GM21529 (cell line): ENCODE data around the gene TP53BP1.

Source experiments
- ATAC-seq: cut with Tn5 transposase; IDR thresholded peaks from one replicate; pipeline ENCODE4 v1.9.1; 2021; ENCODE audit not compliant: unreplicated experiment

TP53BP1 gene

GRCh38 chr15:43488790-43489189, 4.2 kb downstream of the TP53BP1 start:
- no peak for ATAC-seq

- ATAC-seq: no peak
Measured at GRCh38 chr15:43487271-43487895, 5.6 kb downstream of the TP53BP1 start.

GRCh38 chr15:43484455-43484854, 8.5 kb downstream of the TP53BP1 start:
- no peak for ATAC-seq

DNA sequence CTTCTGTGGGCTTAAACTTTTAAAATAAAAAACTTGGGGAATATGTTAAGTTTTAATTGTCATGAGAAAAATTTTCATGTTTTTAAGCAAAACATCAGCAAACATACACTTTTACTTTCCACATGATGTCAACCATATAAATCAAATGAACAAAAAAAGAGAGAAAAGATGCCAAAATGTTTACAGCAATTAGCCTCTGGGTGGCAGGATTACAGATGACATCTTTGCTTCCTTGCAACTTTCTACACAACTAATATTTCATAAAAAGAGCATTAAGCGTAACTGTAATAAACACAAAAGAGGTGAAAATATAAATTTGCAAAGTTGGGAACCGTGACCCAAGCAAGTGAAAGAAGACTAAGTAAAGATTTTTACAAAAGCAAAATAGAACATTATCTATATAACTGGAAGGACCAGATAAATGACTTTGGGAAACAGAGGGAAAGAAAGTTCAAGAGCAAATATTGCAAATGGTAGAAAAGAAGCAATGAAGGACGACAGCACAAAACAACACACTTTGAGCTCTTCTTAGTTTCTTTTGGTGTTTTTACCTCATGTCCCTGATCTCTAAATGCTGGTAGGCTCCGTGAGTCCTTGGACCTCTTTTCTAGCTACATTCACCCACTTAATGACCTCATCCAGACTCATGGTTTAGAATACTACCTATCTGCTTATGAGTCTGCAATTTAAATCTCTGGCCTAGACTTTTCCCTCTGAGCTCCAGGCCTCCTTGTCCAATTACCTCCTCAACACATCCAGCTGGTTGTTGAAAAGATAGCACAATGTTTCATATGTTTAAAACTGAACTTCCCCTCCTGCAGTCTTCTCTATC, 9.4 kb downstream of the TP53BP1 start:
- ATAC-seq: no peak

GRCh38 chr15:43473885-43474284, 19.1 kb downstream of the TP53BP1 start:
- no peak for ATAC-seq

DNA sequence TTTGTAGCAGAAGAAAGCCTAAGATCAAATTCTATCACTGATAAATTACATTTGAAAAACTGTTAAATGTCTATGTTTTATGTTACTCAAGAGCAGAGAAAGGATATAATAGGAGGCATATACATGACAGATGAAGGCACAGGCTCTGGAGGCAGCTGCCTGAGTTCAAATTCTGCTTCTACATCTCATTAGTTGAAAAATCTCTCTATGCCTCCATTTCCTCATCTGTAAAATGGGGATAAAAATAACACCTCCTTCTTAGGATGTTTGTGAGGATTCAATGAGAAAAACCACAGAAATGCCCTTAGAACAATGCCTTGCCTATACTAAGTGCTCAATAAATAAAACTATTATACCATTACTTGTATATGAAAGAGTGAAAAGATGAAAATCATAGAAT, 21.0 kb downstream of the TP53BP1 start:
- no peak for ATAC-seq

GRCh38 chr15:43469867-43470266, 23.1 kb downstream of the TP53BP1 start:
- no peak for ATAC-seq

- ATAC-seq: no peak
Measured at GRCh38 chr15:43465100-43465499, 27.9 kb downstream of the TP53BP1 start.

- ATAC-seq: no peak
Measured at GRCh38 chr15:43463998-43464397, 29.0 kb downstream of the TP53BP1 start.

- ATAC-seq: no peak
Measured at GRCh38 chr15:43463507-43463906, 29.4 kb downstream of the TP53BP1 start.

DNA sequence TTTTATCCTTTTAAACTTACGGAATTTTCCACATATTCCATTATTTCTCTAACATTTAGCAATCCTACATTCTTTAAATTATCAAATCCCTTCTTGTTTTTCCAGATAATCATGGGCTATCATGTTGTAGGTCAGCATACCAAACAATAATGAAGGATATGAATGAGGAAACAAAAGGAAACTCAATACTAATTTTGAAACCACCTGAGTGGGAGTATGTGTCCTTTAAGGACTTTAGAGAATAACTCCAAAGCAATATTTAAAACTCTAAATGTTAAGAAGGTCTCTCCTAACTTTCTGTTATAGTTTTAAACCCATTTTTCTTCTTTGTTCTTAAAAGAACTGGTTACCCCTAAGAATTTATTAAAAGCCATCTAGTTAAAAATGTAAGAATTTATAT, 43.0 kb downstream of the TP53BP1 start:
- no peak for ATAC-seq

- ATAC-seq: no peak
Measured at GRCh38 chr15:43446344-43446743, 46.6 kb downstream of the TP53BP1 start.

DNA sequence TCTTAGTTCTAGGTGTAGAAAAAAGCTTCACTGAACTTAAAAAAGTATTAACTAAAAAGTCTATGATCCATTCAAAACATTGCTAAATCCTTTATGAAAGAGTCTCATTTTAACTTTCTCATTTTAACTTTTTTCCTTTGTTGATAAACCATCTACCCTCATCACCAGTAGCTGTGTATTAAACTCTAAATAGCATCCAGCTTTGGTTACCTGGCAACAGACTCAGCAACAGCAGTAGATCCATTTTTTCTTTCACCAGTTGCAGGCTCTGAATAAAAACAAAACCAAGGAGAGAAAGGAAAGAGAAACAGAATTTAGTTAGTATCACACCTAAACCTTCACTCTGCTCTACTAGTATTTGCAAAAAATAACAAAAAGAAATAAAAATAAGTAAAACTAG, 51.6 kb downstream of the TP53BP1 start:
- ATAC-seq: no peak

GRCh38 chr15:43440721-43441281, 52.2 kb downstream of the TP53BP1 start:
- ATAC-seq: no peak

DNA sequence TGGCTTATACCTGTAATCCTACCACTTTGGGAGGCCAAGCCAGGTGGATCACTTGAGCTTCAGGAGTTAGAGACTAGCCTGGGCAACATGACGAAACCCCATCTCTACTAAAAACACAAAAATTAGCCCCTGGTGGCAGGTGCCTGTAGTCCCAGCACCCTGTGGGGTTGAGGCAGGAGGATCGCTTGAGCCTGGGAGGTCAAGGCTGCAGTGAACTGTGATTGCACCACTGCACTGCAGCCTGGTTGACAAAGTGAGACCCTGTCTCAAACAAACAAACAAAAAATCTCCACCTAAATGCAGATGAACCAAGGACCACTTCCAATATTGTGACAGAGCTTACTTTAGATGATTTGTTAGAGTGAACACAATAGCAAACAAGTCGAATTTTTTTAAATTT, 53.7 kb downstream of the TP53BP1 start:
- no peak for ATAC-seq

GRCh38 chr15:43436395-43436794, 56.6 kb downstream of the TP53BP1 start:
- no peak for ATAC-seq

GRCh38 chr15:43434446-43434845, 58.5 kb downstream of the TP53BP1 start:
- no peak for ATAC-seq

- ATAC-seq: no peak
Measured at GRCh38 chr15:43433661-43434303, 59.2 kb downstream of the TP53BP1 start.

GRCh38 chr15:43433165-43433564, 59.8 kb downstream of the TP53BP1 start:
- no peak for ATAC-seq

DNA sequence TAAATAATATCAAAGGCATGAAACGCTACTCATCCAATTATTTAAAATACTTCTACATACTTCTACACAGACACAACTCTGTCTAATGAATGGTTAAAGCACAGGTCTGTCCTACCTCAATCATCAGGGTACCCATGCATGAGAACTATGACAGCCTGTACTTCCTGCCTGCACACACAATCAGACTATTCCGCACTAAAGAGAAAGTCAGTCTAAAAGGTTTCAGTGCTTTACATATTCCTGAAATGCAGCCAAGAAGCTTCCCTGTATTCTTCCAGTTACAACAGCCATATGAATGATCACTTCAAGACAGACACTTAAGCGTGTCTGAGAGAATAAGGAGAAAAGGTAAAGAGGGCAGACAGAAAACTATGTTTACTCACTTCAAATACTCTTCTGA, 63.3 kb downstream of the TP53BP1 start:
- no peak for ATAC-seq

DNA sequence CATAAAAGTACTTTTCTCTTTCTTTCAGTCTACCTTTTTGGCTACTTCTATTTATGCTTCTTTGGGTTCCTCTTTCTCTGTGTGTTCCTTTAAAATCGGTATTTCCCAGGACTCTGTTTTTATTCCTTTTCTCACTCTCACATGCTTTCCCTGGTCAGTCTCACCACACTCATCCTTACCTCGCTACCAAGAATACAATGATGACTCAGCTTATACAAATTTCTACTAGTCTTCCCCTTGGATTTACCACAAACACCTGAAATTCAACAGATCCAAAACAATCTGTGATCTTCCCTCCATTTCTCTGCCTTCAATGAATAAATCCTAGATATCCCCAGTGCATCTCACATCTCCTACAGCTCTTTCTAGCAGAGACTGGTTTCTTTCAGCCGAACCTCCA, 69.2 kb downstream of the TP53BP1 start:
- no peak for ATAC-seq

- no peak for ATAC-seq
Measured at GRCh38 chr15:43420876-43421275, 72.1 kb downstream of the TP53BP1 start.
